AG04449 (cell line): Measurements from ENCODE around the gene MMP7.
A peak's percentile ranks its signal among the peaks of the same experiment; 100 is the strongest.

Source experiments
- CTCF ChIA-PET: fragments of 350-600 bp; formaldehyde crosslinking; extraction: SDS; loops from one replicate; lab custom pipeline; 2021; ENCODE audit warnings: antibody characterized with exemption; lab: Yijun Ruan, JAX
- POLR2A ChIA-PET: fragments of 400-600, 350-600 bp; formaldehyde crosslinking; extraction: SDS; loops from one replicate; lab custom pipeline; 2020; ENCODE audit warnings: antibody characterized with exemption, inconsistent platforms; lab: Yijun Ruan, JAX
- DNase-seq: peaks from one replicate; pipeline ENCODE4 v3.0.0-alpha.2; 2010; ENCODE audit warnings: low read depth, low spot score
- H3K4me3 ChIP-seq: 2 replicates; pipeline ENCODE4 v1.5.1; 2011; ENCODE audit warnings: low read depth, mild to moderate bottlenecking, control low read depth, low read length
- TF ChIP-seq, protein P1 (sequence below): IDR thresholded peaks from one replicate; pipeline ENCODE4 v1.5.1; 2011; ENCODE audit warnings: mild to moderate bottlenecking, moderate library complexity, low read length, control low read depth, inconsistent platforms; ENCODE audit not compliant: insufficient read depth; ENCODE audit errors: missing control alignments

MMP7 gene, protein sequence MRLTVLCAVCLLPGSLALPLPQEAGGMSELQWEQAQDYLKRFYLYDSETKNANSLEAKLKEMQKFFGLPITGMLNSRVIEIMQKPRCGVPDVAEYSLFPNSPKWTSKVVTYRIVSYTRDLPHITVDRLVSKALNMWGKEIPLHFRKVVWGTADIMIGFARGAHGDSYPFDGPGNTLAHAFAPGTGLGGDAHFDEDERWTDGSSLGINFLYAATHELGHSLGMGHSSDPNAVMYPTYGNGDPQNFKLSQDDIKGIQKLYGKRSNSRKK

DNA sequence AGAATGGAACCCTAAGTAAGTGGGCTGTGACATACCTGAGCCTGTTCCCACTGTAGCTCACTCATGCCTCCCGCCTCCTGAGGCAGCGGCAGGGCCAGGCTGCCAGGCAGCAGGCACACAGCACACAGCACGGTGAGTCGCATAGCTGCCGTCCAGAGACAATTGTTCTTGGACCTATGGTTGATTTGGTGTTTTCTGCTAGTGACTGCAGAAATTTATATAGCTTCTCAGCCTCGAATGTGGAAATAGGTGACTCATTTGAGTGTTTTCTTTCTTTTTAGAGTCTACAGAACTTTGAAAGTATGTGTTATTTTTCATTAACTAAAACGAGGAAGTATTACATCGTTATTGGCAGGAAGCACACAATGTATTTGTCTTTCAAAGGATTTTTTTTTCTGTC lies at the start of gene MMP7:
Gene MMP7 (minus strand): TSS at position 190 of the 400 bp plus-strand sequence. CDS start 47 bp downstream, at position 143.
- CTCF ChIA-PET = interaction anchor here (1.0 kb wide), 1 partner anchor 136 kb away, joined by 3 read pairs; no protein-coding TSS in a partner anchor
- H3K4me3 ChIP-seq = no peak within 1 kb of the TSS
- POLR2A ChIA-PET = no interaction called here

DNA sequence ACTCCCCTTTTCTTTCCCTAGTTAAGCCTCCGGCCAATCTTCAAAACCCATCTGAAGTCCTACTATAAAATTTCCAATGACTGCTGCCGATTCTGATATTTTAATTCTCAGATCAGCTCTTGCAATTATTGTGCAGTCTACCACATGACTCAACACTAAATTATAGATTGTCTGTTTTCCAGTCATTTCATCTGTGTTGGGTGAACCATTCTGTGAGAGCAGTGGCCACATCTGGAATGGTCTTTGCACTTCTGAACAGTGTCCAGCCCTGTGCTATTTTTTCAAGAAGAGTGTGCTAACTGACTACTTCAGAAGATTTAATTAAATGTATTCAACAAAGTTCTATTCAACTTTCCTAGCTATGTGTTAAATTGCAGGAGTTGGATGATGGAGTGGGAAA lies 47.2 kb upstream of the MMP7 start:
- TF ChIP-seq, protein P1, sequence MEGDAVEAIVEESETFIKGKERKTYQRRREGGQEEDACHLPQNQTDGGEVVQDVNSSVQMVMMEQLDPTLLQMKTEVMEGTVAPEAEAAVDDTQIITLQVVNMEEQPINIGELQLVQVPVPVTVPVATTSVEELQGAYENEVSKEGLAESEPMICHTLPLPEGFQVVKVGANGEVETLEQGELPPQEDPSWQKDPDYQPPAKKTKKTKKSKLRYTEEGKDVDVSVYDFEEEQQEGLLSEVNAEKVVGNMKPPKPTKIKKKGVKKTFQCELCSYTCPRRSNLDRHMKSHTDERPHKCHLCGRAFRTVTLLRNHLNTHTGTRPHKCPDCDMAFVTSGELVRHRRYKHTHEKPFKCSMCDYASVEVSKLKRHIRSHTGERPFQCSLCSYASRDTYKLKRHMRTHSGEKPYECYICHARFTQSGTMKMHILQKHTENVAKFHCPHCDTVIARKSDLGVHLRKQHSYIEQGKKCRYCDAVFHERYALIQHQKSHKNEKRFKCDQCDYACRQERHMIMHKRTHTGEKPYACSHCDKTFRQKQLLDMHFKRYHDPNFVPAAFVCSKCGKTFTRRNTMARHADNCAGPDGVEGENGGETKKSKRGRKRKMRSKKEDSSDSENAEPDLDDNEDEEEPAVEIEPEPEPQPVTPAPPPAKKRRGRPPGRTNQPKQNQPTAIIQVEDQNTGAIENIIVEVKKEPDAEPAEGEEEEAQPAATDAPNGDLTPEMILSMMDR = no peak
- no peak overlapping the region for H3K4me3 ChIP-seq
- CTCF ChIA-PET = interaction anchor here (1.3 to 2.2 kb wide), 3 partner anchors 17 to 89 kb away, joined by 3 to 9 read pairs (median 3); no protein-coding TSS in a partner anchor
- DNase-seq = no peak
- POLR2A ChIA-PET = no interaction called here

More for the DNA sequence above, at the start of gene MMP7:
- TF ChIP-seq, protein P1 = no peak
- DNase-seq = peak; percentile 4

DNA sequence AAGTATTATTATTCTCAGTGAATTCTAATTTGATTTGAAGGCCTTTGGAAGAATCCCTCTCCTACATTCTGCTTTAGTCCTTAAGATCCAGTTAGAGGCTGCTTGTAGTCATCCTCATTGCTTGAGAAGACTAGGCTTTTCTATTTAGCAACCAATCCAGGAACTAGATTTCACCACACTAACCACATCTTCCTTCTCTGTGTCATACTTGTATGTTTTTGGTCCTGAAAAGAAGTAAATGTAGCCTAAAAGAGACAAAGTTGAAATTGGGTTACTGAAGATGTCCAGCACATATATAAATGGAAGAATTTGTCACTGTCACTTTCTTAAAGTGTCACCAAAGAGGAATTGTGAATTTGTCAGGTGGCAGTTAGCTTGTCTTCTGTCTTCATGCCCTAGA lies 46.6 kb upstream of the MMP7 start:
- ChIA-PET POLR2A (no interaction called here), CTCF (interaction anchor here (1.3 to 2.2 kb wide), 2 partner anchors 17 to 22 kb away, joined by 3 to 9 read pairs; no protein-coding TSS in a partner anchor)
- DNase-seq = no peak
- no peak overlapping the region for H3K4me3 ChIP-seq
- TF ChIP-seq, protein P1 = no peak

DNA sequence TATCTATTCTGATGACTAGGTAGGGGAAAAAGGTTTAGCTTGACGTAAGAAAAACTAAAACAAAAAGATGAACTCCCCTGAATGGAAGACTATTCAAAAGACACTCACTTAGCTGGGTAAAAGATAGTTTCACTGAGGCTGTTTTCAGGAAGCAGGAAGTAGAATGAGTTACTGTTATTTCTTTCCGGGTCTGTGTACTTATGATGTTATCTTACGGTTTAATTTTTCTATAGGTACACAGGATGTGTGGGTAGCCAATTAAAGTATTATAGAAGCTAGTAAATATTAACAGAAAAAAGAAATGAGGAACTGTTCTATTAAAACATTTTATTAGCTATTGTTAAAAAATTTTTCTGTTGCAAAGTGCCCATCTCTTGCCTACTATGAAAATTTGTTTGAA lies 45.8 kb upstream of the MMP7 start:
- TF ChIP-seq, protein P1 = no peak
- no peak for DNase-seq
- POLR2A ChIA-PET = no interaction called here
- H3K4me3 ChIP-seq = no peak overlapping the region
- CTCF ChIA-PET = interaction anchor here (2.2 kb wide), 1 partner anchor 18 kb away, joined by 9 read pairs; no protein-coding TSS in a partner anchor

DNA sequence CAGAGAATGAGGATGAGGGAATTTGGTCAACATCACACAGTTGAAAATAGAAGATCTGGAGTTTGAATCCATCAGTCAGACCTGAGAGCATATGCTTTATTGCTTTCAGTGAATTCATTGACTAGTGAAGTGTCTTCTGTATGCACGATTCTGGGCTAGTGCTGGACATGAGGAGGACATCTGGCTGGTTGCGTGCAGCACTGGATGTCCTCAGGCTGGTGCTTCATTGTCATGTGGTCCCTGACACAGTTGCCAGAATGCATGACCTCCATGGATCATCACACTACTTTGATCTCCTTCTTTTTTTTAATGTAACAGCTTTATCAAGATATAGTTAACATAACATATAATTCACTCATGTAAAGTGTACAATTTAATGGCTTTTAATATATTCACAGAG lies 44.5 kb upstream of the MMP7 start:
- TF ChIP-seq, protein P1 = no peak
- ChIA-PET CTCF (no interaction called here), POLR2A (no interaction called here)
- H3K4me3 ChIP-seq = no peak overlapping the region
- no peak for DNase-seq

DNA sequence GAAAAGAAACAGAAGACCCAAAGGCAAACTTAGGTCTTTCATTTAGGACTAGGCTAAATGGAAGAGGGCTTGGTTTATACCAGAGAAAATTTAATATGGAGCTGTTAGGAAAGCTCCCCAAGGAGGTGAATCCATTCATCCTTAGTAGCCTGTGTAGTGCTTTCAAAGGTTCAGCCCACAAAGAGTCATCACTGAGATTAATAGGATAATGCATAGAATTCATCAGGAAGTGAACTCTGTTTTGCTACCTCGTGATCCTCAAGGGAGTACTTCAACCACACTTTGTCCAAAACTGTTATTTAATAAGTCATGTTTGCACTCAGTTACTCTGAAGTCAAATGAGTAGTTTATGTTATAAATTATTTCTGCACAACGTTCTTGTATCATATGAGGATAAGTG lies 43.3 kb upstream of the MMP7 start:
- CTCF ChIA-PET = interaction anchor here (0.7 to 1.0 kb wide), 3 partner anchors 10 to 28 kb away, joined by 3 to 4 read pairs (median 3); no protein-coding TSS in a partner anchor
- no peak for DNase-seq
- POLR2A ChIA-PET = no interaction called here
- no peak overlapping the region for H3K4me3 ChIP-seq
- TF ChIP-seq, protein P1 = no peak
